IMR-90 (cell line): ENCODE results near the gene HGFAC.

Source experiments
- CEBPB ChIP-seq: IDR thresholded peaks from 2 replicates; pipeline ENCODE4 v1.6.1; 2012; ENCODE audit warnings: low read depth, low read length, improper control_type of control experiment
- FOS ChIP-seq: fragments of 150-350 bp; IDR thresholded peaks from 2 replicates; pipeline ENCODE4 v1.6.1; 2016; ENCODE audit warnings: low read depth, low read length
- MAFK ChIP-seq: IDR thresholded peaks from 2 replicates; pipeline ENCODE4 v1.6.1; 2012; ENCODE audit warnings: low read depth, low read length, improper control_type of control experiment
- MXI1 ChIP-seq: IDR thresholded peaks from 2 replicates; pipeline ENCODE4 v1.6.1; 2012; ENCODE audit warnings: low read depth, mild to moderate bottlenecking, low read length, moderate library complexity, borderline replicate concordance
- NFE2L2 ChIP-seq: fragments of 150-350 bp; IDR thresholded peaks from 2 replicates; pipeline ENCODE4 v1.6.1; 2016; ENCODE audit warnings: low read depth, mild to moderate bottlenecking, low read length
- POLR2A ChIP-seq: IDR thresholded peaks from 2 replicates; pipeline ENCODE4 v1.6.1; 2012; ENCODE audit warnings: mild to moderate bottlenecking, low read depth, low read length
- RAD21 ChIP-seq: IDR thresholded peaks from 2 replicates; pipeline ENCODE4 v1.6.1; 2012; ENCODE audit warnings: low read length, improper control_type of control experiment
- RCOR1 ChIP-seq: IDR thresholded peaks from 2 replicates; pipeline ENCODE4 v1.6.1; 2012; ENCODE audit warnings: mild to moderate bottlenecking, low read length, improper control_type of control experiment; ENCODE audit not compliant: insufficient replicate concordance
- SMC3 ChIP-seq: fragments of 150-350 bp; IDR thresholded peaks from 2 replicates; pipeline ENCODE4 v1.6.1; 2016; ENCODE audit warnings: low read depth, mild to moderate bottlenecking, antibody characterized with exemption, low read length, moderate library complexity
- TF ChIP-seq, protein P1 (sequence below): conservative IDR thresholded peaks from 2 replicates; pipeline ENCODE4 v1.5.1; 2012; ENCODE audit warnings: mild to moderate bottlenecking, low read depth, low read length, improper control_type of control experiment
- TF ChIP-seq, protein P2 (sequence below): fragments of 150-350 bp; IDR thresholded peaks from 2 replicates; pipeline ENCODE4 v1.6.1; 2017; ENCODE audit warnings: mild to moderate bottlenecking, antibody characterized with exemption, low read length, low read depth

DNA sequence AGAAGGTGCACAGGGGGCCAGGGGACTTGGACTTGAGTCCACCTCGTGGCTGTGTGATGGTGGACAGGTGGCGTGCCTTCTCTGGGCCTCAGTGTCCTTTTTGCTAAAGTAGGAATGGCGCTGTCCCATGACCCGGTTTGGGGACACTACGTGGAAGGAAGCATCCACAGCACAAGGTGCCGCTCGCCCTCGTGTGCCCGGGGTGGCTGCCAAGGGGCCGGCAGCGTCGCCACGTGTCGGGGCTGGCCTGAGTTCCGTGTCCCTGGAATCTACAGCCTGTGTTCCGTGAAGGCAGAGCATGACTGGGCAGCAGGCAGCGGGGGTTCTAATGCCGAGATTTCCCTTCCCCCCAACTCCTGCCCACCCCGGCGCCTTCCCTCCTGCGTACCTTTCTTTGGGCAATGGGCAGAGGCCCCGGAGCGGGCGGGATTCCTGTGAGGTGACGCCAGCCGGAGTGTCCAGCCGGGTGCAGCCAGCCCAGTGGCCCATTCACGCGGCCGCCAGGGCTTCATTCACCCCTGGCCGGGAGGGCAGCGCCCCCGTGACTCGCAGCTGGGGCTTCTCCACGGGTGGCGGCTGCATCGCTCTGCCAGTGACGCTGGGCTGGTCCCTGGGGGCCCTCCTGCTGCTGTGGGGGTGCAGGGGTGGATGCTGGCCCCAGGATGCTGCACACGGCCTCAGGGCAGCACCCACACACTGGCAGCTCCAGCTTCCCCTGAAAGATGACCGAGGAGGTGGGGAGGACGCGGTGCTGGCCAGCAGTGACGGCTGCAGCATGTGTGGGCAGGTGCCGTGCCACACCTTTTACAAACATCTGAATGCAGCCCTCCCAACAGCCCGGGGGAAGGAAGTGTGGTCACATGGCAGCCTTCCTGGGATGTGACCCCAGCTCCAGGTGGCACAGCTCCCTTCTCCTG, 42.5 kb downstream of the HGFAC start:
- TF ChIP-seq, protein P1, sequence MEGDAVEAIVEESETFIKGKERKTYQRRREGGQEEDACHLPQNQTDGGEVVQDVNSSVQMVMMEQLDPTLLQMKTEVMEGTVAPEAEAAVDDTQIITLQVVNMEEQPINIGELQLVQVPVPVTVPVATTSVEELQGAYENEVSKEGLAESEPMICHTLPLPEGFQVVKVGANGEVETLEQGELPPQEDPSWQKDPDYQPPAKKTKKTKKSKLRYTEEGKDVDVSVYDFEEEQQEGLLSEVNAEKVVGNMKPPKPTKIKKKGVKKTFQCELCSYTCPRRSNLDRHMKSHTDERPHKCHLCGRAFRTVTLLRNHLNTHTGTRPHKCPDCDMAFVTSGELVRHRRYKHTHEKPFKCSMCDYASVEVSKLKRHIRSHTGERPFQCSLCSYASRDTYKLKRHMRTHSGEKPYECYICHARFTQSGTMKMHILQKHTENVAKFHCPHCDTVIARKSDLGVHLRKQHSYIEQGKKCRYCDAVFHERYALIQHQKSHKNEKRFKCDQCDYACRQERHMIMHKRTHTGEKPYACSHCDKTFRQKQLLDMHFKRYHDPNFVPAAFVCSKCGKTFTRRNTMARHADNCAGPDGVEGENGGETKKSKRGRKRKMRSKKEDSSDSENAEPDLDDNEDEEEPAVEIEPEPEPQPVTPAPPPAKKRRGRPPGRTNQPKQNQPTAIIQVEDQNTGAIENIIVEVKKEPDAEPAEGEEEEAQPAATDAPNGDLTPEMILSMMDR, result no peak
- TF ChIP-seq POLR2A, result no peak
- no peak for TF ChIP-seq RAD21
- TF ChIP-seq MAFK, result no peak
- no peak for TF ChIP-seq RCOR1
- TF ChIP-seq MXI1, result no peak
- no peak for TF ChIP-seq NFE2L2
- no peak for TF ChIP-seq SMC3
- TF ChIP-seq, protein P2, sequence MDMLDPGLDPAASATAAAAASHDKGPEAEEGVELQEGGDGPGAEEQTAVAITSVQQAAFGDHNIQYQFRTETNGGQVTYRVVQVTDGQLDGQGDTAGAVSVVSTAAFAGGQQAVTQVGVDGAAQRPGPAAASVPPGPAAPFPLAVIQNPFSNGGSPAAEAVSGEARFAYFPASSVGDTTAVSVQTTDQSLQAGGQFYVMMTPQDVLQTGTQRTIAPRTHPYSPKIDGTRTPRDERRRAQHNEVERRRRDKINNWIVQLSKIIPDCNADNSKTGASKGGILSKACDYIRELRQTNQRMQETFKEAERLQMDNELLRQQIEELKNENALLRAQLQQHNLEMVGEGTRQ, result no peak
- no peak for TF ChIP-seq FOS
- TF ChIP-seq CEBPB, result no peak
